Astrocyte (in vitro differentiated cells and primary cell): Measurements from ENCODE around the gene ZNF827. TPM values are rescaled to one million over a fixed set of nuclear protein-coding genes. Genes with fewer than 3 reads are reported as not detected.

Source experiments
- DNase-seq: peaks from one replicate; pipeline ENCODE4 v3.0.0-alpha.2; 2010; ENCODE audit warnings: low read depth
- FAIRE-seq: peaks from 2 replicates; lab custom pipeline; 2011; peaks lifted over from hg19 to GRCh38; lab: Jason Lieb, UNC
- H2AFZ ChIP-seq: 2 replicates; pipeline ENCODE4 v1.6.0; 2012; ENCODE audit warnings: low read depth, low read length, inconsistent platforms
- H3K27ac ChIP-seq: 2 replicates; pipeline ENCODE4 v1.5.1; 2011; ENCODE audit warnings: low read depth, low read length, inconsistent platforms
- H3K27me3 ChIP-seq: 2 replicates; pipeline ENCODE4 v1.6.0; 2011; ENCODE audit warnings: low read length, inconsistent platforms; ENCODE audit not compliant: insufficient read depth
- H3K36me3 ChIP-seq: 2 replicates; pipeline ENCODE4 v1.5.1; 2011; ENCODE audit warnings: low read length, inconsistent platforms; ENCODE audit not compliant: insufficient read depth
- H3K4me1 ChIP-seq: 2 replicates; pipeline ENCODE4 v1.5.1; 2011; ENCODE audit warnings: low read length, inconsistent platforms; ENCODE audit not compliant: insufficient read depth
- H3K4me2 ChIP-seq: 2 replicates; pipeline ENCODE4 v1.6.0; 2012; ENCODE audit warnings: low read length, inconsistent platforms
- H3K4me3 ChIP-seq: 2 replicates; pipeline ENCODE4 v1.5.1; 2011; ENCODE audit warnings: low read depth, mild to moderate bottlenecking, low read length, inconsistent platforms; ENCODE audit not compliant: insufficient read depth
- H3K79me2 ChIP-seq: 2 replicates; pipeline ENCODE4 v1.6.0; 2012; ENCODE audit warnings: mild to moderate bottlenecking, low read length, inconsistent platforms; ENCODE audit not compliant: insufficient read depth
- H3K9ac ChIP-seq: 2 replicates; pipeline ENCODE4 v1.6.0; 2012; ENCODE audit warnings: mild to moderate bottlenecking, low read length, inconsistent platforms
- H3K9me3 ChIP-seq: 2 replicates; pipeline ENCODE4 v1.5.1; 2012; ENCODE audit warnings: low read depth, mild to moderate bottlenecking, low read length, inconsistent platforms; ENCODE audit not compliant: insufficient read depth
- H4K20me1 ChIP-seq: 2 replicates; pipeline ENCODE4 v1.6.0; 2012; ENCODE audit warnings: low read length, inconsistent platforms; ENCODE audit not compliant: insufficient read depth
- H3K27ac Mint-ChIP-seq: one replicate; pipeline ENCODE4 v1.8.0; 2021; ENCODE audit warnings: mild to moderate bottlenecking, mixed read lengths; ENCODE audit not compliant: unreplicated experiment
- H3K27me3 Mint-ChIP-seq: one replicate; pipeline ENCODE4 v1.8.0; 2021; ENCODE audit warnings: low read depth, mixed read lengths; ENCODE audit not compliant: unreplicated experiment
- H3K36me3 Mint-ChIP-seq: one replicate; pipeline ENCODE4 v1.8.0; 2021; ENCODE audit warnings: low read depth, mixed read lengths; ENCODE audit not compliant: unreplicated experiment
- H3K4me1 Mint-ChIP-seq: one replicate; pipeline ENCODE4 v1.8.0; 2021; ENCODE audit warnings: low read depth, mixed read lengths; ENCODE audit not compliant: unreplicated experiment
- H3K4me3 Mint-ChIP-seq: one replicate; pipeline ENCODE4 v1.8.0; 2021; ENCODE audit warnings: mild to moderate bottlenecking, moderate library complexity, mixed read lengths; ENCODE audit not compliant: unreplicated experiment
- H3K9me3 Mint-ChIP-seq: one replicate; pipeline ENCODE4 v1.8.0; 2021; ENCODE audit warnings: mild to moderate bottlenecking, mixed read lengths; ENCODE audit not compliant: unreplicated experiment
- CTCF ChIP-seq: IDR thresholded peaks from 2 replicates; pipeline ENCODE4 v1.5.1; 2011; ENCODE audit warnings: low read depth, mild to moderate bottlenecking, inconsistent platforms, low read length, moderate library complexity; ENCODE audit not compliant: insufficient read depth
- EZH2 ChIP-seq: IDR thresholded peaks from 2 replicates; pipeline ENCODE4 v1.6.1; 2012; ENCODE audit warnings: mild to moderate bottlenecking, low read length, inconsistent platforms; ENCODE audit not compliant: insufficient read depth
- total RNA-seq: library from RNA; stranded (reverse); gene quantifications from 2 replicates; pipeline ENCODE4 v1.2.1, GENCODE V29; 2021

The ZNF827 gene
- total RNA-seq, 1 donor from 2014 or later, result 39.7 TPM

- no peak overlapping the region for H3K4me3 ChIP-seq
- Mint-ChIP-seq H3K4me3 (no peak overlapping the region), H3K27me3 (no peaks in the 10 kb centered on the region), H3K9me3 (no peaks in the 10 kb centered on the region), H3K4me1 (peaks cover 6% of the 10 kb centered on the region), H3K36me3 (peaks cover 14% of the 10 kb centered on the region), H3K27ac (no peak overlapping the region)
- FAIRE-seq, result no peak
- no peak overlapping the region for H3K27ac ChIP-seq
- peaks cover 59% of the 10 kb centered on the region for H4K20me1 ChIP-seq
- DNase-seq, result no peak
- TF ChIP-seq CTCF, result no peak
- no peak for TF ChIP-seq EZH2
- peaks cover 11% of the 10 kb centered on the region for H3K4me1 ChIP-seq
- no peak overlapping the region for H3K9ac ChIP-seq
- H3K27me3 ChIP-seq, result no peaks in the 10 kb centered on the region
- peak overlapping the region; percentile 13 for H3K4me2 ChIP-seq
- no peak overlapping the region for H2AFZ ChIP-seq
- H3K9me3 ChIP-seq, result no peaks in the 10 kb centered on the region
- H3K79me2 ChIP-seq, result peaks cover 37% of the 10 kb centered on the region
- peaks cover 12% of the 10 kb centered on the region for H3K36me3 ChIP-seq
Observed at GRCh38 chr4:145886871-145887240, 51.8 kb downstream of the ZNF827 start.

DNA sequence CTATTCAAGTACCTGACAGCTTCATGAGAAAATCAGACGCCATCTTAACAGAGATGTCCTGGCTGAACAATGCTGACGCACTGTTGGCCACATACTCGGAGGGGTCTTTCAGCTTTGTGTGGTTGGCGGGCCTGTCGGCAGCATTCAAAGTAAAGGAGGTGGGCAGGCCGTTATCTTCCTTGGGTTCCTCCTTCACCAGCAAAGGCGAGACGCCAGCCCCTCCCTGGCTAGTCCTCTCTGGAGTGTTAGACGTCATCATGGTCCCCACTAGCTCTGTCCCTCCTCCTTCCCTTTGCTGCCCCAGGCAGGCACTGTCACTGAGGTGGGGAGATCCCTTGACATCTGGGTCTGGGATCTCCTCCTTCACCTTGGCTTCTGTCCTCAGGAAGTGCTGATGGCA, 53.0 kb downstream of the ZNF827 start:
- TF ChIP-seq CTCF, result no peak
- TF ChIP-seq EZH2, result no peak
- Histone ChIP-seq H3K9ac (no peak overlapping the region), H3K27me3 (no peaks in the 10 kb centered on the region), H3K4me2 (no peak overlapping the region), H3K79me2 (peaks cover 46% of the 10 kb centered on the region), H3K27ac (no peak overlapping the region), H3K4me3 (no peak overlapping the region), H3K4me1 (peaks cover 11% of the 10 kb centered on the region), H2AFZ (no peak overlapping the region), H4K20me1 (peaks cover 65% of the 10 kb centered on the region), H3K36me3 (peaks cover 7% of the 10 kb centered on the region), H3K9me3 (no peaks in the 10 kb centered on the region)
- no peak for DNase-seq
- no peak overlapping the region for H3K27ac Mint-ChIP-seq
- no peaks in the 10 kb centered on the region for H3K9me3 Mint-ChIP-seq
- no peaks in the 10 kb centered on the region for H3K27me3 Mint-ChIP-seq
- peaks cover 15% of the 10 kb centered on the region for H3K36me3 Mint-ChIP-seq
- no peak for FAIRE-seq
- H3K4me3 Mint-ChIP-seq, result no peak overlapping the region
- peaks cover 13% of the 10 kb centered on the region for H3K4me1 Mint-ChIP-seq

DNA sequence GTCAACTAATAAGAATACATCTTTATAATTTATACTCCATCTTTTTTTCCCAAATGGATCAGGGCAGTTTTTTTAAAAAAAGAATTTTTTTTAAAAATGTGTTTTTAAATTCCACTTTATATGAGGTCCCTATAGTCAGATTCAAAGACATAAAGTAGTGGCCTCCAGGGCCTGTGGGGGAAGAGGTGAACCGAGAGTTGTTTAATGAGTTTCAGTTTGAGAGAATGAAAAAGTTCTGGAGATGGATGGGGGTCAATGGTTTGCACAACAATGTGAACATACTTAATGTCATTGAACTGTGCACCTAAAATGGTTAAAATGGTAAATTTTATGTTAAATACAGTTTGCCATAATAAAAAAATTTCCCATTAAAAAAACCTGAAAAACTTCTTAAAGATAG, 53.8 kb downstream of the ZNF827 start:
- Mint-ChIP-seq H3K27me3 (no peaks in the 10 kb centered on the region), H3K9me3 (no peaks in the 10 kb centered on the region), H3K4me1 (peaks cover 17% of the 10 kb centered on the region), H3K36me3 (peaks cover 19% of the 10 kb centered on the region), H3K4me3 (no peak overlapping the region), H3K27ac (no peak overlapping the region)
- no peak for TF ChIP-seq CTCF
- TF ChIP-seq EZH2, result no peak
- H3K27ac ChIP-seq, result no peak overlapping the region
- no peaks in the 10 kb centered on the region for H3K27me3 ChIP-seq
- H2AFZ ChIP-seq, result no peak overlapping the region
- DNase-seq (no peak), FAIRE-seq (no peak)
- H3K36me3 ChIP-seq, result peaks cover 7% of the 10 kb centered on the region
- peaks cover 71% of the 10 kb centered on the region for H4K20me1 ChIP-seq
- peaks cover 11% of the 10 kb centered on the region for H3K4me1 ChIP-seq
- H3K9me3 ChIP-seq, result no peaks in the 10 kb centered on the region
- no peak overlapping the region for H3K4me2 ChIP-seq
- H3K79me2 ChIP-seq, result peaks cover 48% of the 10 kb centered on the region
- no peak overlapping the region for H3K4me3 ChIP-seq
- H3K9ac ChIP-seq, result no peak overlapping the region
